ENCODE results near the gene ZBTB20. TPM values are rescaled to one million over a fixed set of nuclear protein-coding genes. Genes with fewer than 3 reads are reported as not detected.

ZBTB20 gene
- polyA plus RNA-seq, 3 donors: 1.3 to 3.2 (median 2.0) TPM

- Histone ChIP-seq H3K27me3 (ENCODE audit: control insufficient read depth in 2 of 2, insufficient read depth in 2 of 2, low read length in 2 of 2) (no peaks in the 10 kb centered on the region), H3K4me1 (ENCODE audit: control insufficient read depth in 1 of 2, insufficient read depth in 2 of 2, low read length in 2 of 2) (no peaks in the 10 kb centered on the region), H3K27ac (ENCODE audit: low read depth in 1 of 2, low read length in 2 of 2) (no peak overlapping the region), H3K9ac (ENCODE audit: insufficient read depth, low read length, poor library complexity, severe bottlenecking) (no peak overlapping the region), H3K4me3 (replicated peaks in 1 of 3; ENCODE audit: low read depth in 2 of 3, low read length in 3 of 3) (no peak overlapping the region), H2AFZ (ENCODE audit: insufficient read depth, low read depth, low read length, poor library complexity, severe bottlenecking) (no peak overlapping the region), H3K79me2 (ENCODE audit: insufficient read depth, low read length) (no peaks in the 10 kb centered on the region), H3K36me3 (replicated peaks in 1 of 2; ENCODE audit: control insufficient read depth in 1 of 2, insufficient read depth in 2 of 2, low read length in 2 of 2) (no peaks in the 10 kb centered on the region), H3K4me2 (replicated peaks; ENCODE audit: extremely low read depth, low read length, poor library complexity, severe bottlenecking) (no peak overlapping the region), H3K9me3 (replicated peaks in 1 of 2; ENCODE audit: control insufficient read depth in 1 of 2, insufficient read depth in 1 of 2, low read length in 2 of 2) (no peaks in the 10 kb centered on the region), H4K20me1 (ENCODE audit: insufficient read depth, low read length) (no peaks in the 10 kb centered on the region)
- H3K27me3 Mint-ChIP-seq (ENCODE audit: low read depth in 3 of 3): no peaks in the 10 kb centered on the region
- intact Hi-C loops (cut with micrococcal nuclease): no loop called here
- no peak overlapping the region for H3K4me3 Mint-ChIP-seq
- H3K36me3 Mint-ChIP-seq: no peaks in the 10 kb centered on the region
- H3K4me1 Mint-ChIP-seq: no peaks in the 10 kb centered on the region
- DNase-seq: no peak
- no CpG with 5 or more reads among the region's 2 CpGs for WGBS (ENCODE audit: insufficient coverage)
- no peaks in the 10 kb centered on the region for H3K9me3 Mint-ChIP-seq
- no peak for TF ChIP-seq CTCF (IDR thresholded peaks at IDR 0.05)
- H3K27ac Mint-ChIP-seq: no peak overlapping the region
These were observed 701.9 kb downstream of the ZBTB20 start for GRCh38 chr3:114445233-114445632.

GRCh38 chr3:114444216-114444615, 702.9 kb downstream of the ZBTB20 start:
- H3K79me2 ChIP-seq (ENCODE audit: insufficient read depth, low read length): no peaks in the 10 kb centered on the region

More at GRCh38 chr3:114444216-114444615, 702.9 kb downstream of the ZBTB20 start:
- no peaks in the 10 kb centered on the region for H3K36me3 ChIP-seq (replicated peaks in 1 of 2; ENCODE audit: control insufficient read depth in 1 of 2, insufficient read depth in 2 of 2, low read length in 2 of 2)
- H3K4me1 Mint-ChIP-seq: no peaks in the 10 kb centered on the region
- H2AFZ ChIP-seq (ENCODE audit: insufficient read depth, low read depth, low read length, poor library complexity, severe bottlenecking): no peak overlapping the region
- H4K20me1 ChIP-seq (ENCODE audit: insufficient read depth, low read length): no peaks in the 10 kb centered on the region
- intact Hi-C loops (cut with micrococcal nuclease): no loop called here
- H3K4me3 Mint-ChIP-seq: no peak overlapping the region
- H3K9me3 Mint-ChIP-seq: no peaks in the 10 kb centered on the region
- H3K27me3 ChIP-seq (ENCODE audit: control insufficient read depth in 2 of 2, insufficient read depth in 2 of 2, low read length in 2 of 2): no peaks in the 10 kb centered on the region
- no peaks in the 10 kb centered on the region for H3K9me3 ChIP-seq (replicated peaks in 1 of 2; ENCODE audit: control insufficient read depth in 1 of 2, insufficient read depth in 1 of 2, low read length in 2 of 2)
- H3K27ac Mint-ChIP-seq: no peak overlapping the region
- H3K36me3 Mint-ChIP-seq: no peaks in the 10 kb centered on the region
- no peak overlapping the region for H3K9ac ChIP-seq (ENCODE audit: insufficient read depth, low read length, poor library complexity, severe bottlenecking)
- no peak overlapping the region for H3K4me2 ChIP-seq (replicated peaks; ENCODE audit: extremely low read depth, low read length, poor library complexity, severe bottlenecking)
- no peak for DNase-seq
- no peaks in the 10 kb centered on the region for H3K4me1 ChIP-seq (ENCODE audit: control insufficient read depth in 1 of 2, insufficient read depth in 2 of 2, low read length in 2 of 2)
- H3K4me3 ChIP-seq (replicated peaks in 1 of 3; ENCODE audit: low read depth in 2 of 3, low read length in 3 of 3): no peak overlapping the region
- no peak overlapping the region for H3K27ac ChIP-seq (ENCODE audit: low read depth in 1 of 2, low read length in 2 of 2)
- WGBS (ENCODE audit: insufficient coverage): no CpG with 5 or more reads among the region's 3 CpGs
- no peaks in the 10 kb centered on the region for H3K27me3 Mint-ChIP-seq (ENCODE audit: low read depth in 3 of 3)
- TF ChIP-seq CTCF (IDR thresholded peaks at IDR 0.05): no peak

Data from CD14-positive monocyte (primary cell).